WTC11 (cell line): ENCODE measurements around the gene SHROOM1. TPM values are rescaled to one million over a fixed set of nuclear protein-coding genes. Genes with fewer than 3 reads are reported as not detected.

Experiments
- ATAC-seq: fragments of 200-7000 bp; cut with Tn5 transposase; 2 replicates; pipeline ENCODE4 v1.10.0; 2021; ENCODE audit warnings: mild to moderate bottlenecking, moderate library complexity
- CTCF ChIA-PET: fragments of 300-600 bp; sonication (Branson Sonifier 250); formaldehyde crosslinking; loops from one replicate; lab custom pipeline; 2021; ENCODE audit warnings: antibody characterized with exemption; lab: Charles Lee
- POLR2A ChIA-PET: fragments of 350-600 bp; sonication (Branson Sonifier 250); formaldehyde crosslinking; loops from one replicate; lab custom pipeline; 2021; ENCODE audit warnings: antibody characterized with exemption; lab: Charles Lee
- DNase-seq: peaks from one replicate; pipeline ENCODE4 v3.0.0; 2021; ENCODE audit warnings: low spot score
- H3K27ac Mint-ChIP-seq: 2 replicates; pipeline ENCODE4 v1.8.0; 2021; ENCODE audit warnings: mixed read lengths
- H3K27me3 Mint-ChIP-seq: 2 replicates; pipeline ENCODE4 v1.8.0; 2021; ENCODE audit warnings: low read depth, mild to moderate bottlenecking, moderate library complexity, mixed read lengths
- H3K36me3 Mint-ChIP-seq: 2 replicates; pipeline ENCODE4 v1.8.0; 2021; ENCODE audit warnings: mixed read lengths
- H3K4me1 Mint-ChIP-seq: 2 replicates; pipeline ENCODE4 v1.8.0; 2022; ENCODE audit warnings: mixed read lengths
- H3K4me3 Mint-ChIP-seq: 2 replicates; pipeline ENCODE4 v1.8.0; 2021; ENCODE audit warnings: mild to moderate bottlenecking, moderate library complexity, mixed read lengths
- H3K9me3 Mint-ChIP-seq: 2 replicates; pipeline ENCODE4 v1.8.0; 2021; ENCODE audit warnings: mixed read lengths
- AFF4 ChIP-seq: sonication (generic); formaldehyde crosslinking; IDR thresholded peaks from 2 replicates; pipeline ENCODE4 v1.8.1; 2023; ENCODE audit warnings: mild to moderate bottlenecking, missing genetic modification reagents, borderline replicate concordance
- AR ChIP-seq: fragments of 250-450 bp; sonication (Bioruptor Pico); IDR thresholded peaks from 2 replicates; pipeline ENCODE4 v1.9.0; 2021; ENCODE audit warnings: mild to moderate bottlenecking
- ATF3 ChIP-seq: sonication (generic); formaldehyde crosslinking; conservative IDR thresholded peaks from 2 replicates; pipeline ENCODE4 v1.8.1; 2022; ENCODE audit warnings: mild to moderate bottlenecking, missing genetic modification reagents
- CDX4 ChIP-seq: fragments of 250-450 bp; sonication (Bioruptor Pico); IDR thresholded peaks from 2 replicates; pipeline ENCODE4 v1.9.0; 2021; ENCODE audit warnings: moderate library complexity, mild to moderate bottlenecking, inconsistent platforms, borderline replicate concordance
- CREB1 ChIP-seq: sonication (generic); formaldehyde crosslinking; IDR thresholded peaks from 2 replicates; pipeline ENCODE4 v1.8.0; 2023; ENCODE audit warnings: mild to moderate bottlenecking, missing genetic modification reagents
- ESRRA ChIP-seq: sonication (generic); formaldehyde crosslinking; IDR thresholded peaks from 2 replicates; pipeline ENCODE4 v1.8.1; 2022; ENCODE audit warnings: mild to moderate bottlenecking, missing genetic modification reagents, borderline replicate concordance
- FOXK1 ChIP-seq: sonication (generic); formaldehyde crosslinking; IDR thresholded peaks from 2 replicates; pipeline ENCODE4 v1.8.0; 2022; ENCODE audit warnings: mild to moderate bottlenecking, moderate library complexity, missing genetic modification reagents
- FOXP1 ChIP-seq: sonication (generic); formaldehyde crosslinking; IDR thresholded peaks from 2 replicates; pipeline ENCODE4 v1.8.0; 2022; ENCODE audit warnings: missing genetic modification reagents, mild to moderate bottlenecking, moderate library complexity, borderline replicate concordance
- GRHL2 ChIP-seq: fragments of 250-450 bp; sonication (Bioruptor Pico); IDR thresholded peaks from 2 replicates; pipeline ENCODE4 v1.8.0; 2022; ENCODE audit warnings: mild to moderate bottlenecking, moderate library complexity; ENCODE audit not compliant: insufficient replicate concordance, severe bottlenecking
- HMGA2 ChIP-seq: fragments of 250-450 bp; sonication (Bioruptor Pico); IDR thresholded peaks from 2 replicates; pipeline ENCODE4 v1.4.0; 2021; ENCODE audit warnings: mild to moderate bottlenecking, moderate library complexity
- NFATC4 ChIP-seq: fragments of 250-450 bp; sonication (Bioruptor Pico); IDR thresholded peaks from 2 replicates; pipeline ENCODE4 v1.9.0; 2021; ENCODE audit warnings: mild to moderate bottlenecking
- NFYB ChIP-seq: sonication (generic); formaldehyde crosslinking; conservative IDR thresholded peaks from 2 replicates; pipeline ENCODE4 v1.8.0; 2022; ENCODE audit warnings: low read depth, missing genetic modification reagents
- NR2C2 ChIP-seq: sonication (generic); formaldehyde crosslinking; IDR thresholded peaks from 2 replicates; pipeline ENCODE4 v1.8.0; 2022; ENCODE audit warnings: mild to moderate bottlenecking, missing genetic modification reagents
- OVOL2 ChIP-seq: fragments of 250-450 bp; sonication (Bioruptor Pico); IDR thresholded peaks from 2 replicates; pipeline ENCODE4 v1.9.0; 2021; ENCODE audit warnings: mild to moderate bottlenecking, borderline replicate concordance
- PRDM15 ChIP-seq: sonication (generic); formaldehyde crosslinking; IDR thresholded peaks from 2 replicates; pipeline ENCODE4 v1.8.0; 2022; ENCODE audit warnings: missing genetic modification reagents
- RELA ChIP-seq: sonication (generic); formaldehyde crosslinking; IDR thresholded peaks from 2 replicates; pipeline ENCODE4 v1.8.1; 2022; ENCODE audit warnings: missing genetic modification reagents, mild to moderate bottlenecking, borderline replicate concordance
- ZNF263 ChIP-seq: sonication (generic); formaldehyde crosslinking; IDR thresholded peaks from 2 replicates; pipeline ENCODE4 v1.8.1; 2022; ENCODE audit warnings: low read depth, mild to moderate bottlenecking, moderate library complexity, missing genetic modification reagents
- ZNF317 ChIP-seq: sonication (generic); formaldehyde crosslinking; IDR thresholded peaks from 2 replicates; pipeline ENCODE4 v1.8.1; 2023; ENCODE audit warnings: low read depth, mild to moderate bottlenecking, moderate library complexity, missing genetic modification reagents, borderline replicate concordance
- total RNA-seq: library from RNA; stranded (reverse); gene quantifications from 3 replicates; pipeline ENCODE4 v1.2.3, GENCODE V29; 2021

Gene SHROOM1
- total RNA-seq, 1 experiment from 2014 or later = 8.1 TPM

GRCh38 chr5:132819468-132819867 is 11.0 kb downstream of the SHROOM1 start:
- H3K36me3 Mint-ChIP-seq = no peaks in the 10 kb centered on the region

More at GRCh38 chr5:132819468-132819867, 11.0 kb downstream of the SHROOM1 start:
- H3K4me3 Mint-ChIP-seq = no peak overlapping the region
- peaks cover 15% of the 10 kb centered on the region for H3K4me1 Mint-ChIP-seq
- no peak overlapping the region for H3K27ac Mint-ChIP-seq
- no peak for ATAC-seq
- ChIA-PET CTCF (interaction anchor here (0.6 to 5.3 kb wide), 45 partner anchors 8 to 503 kb away, joined by 3 to 101 read pairs (median 6); partner anchors contain the start of genes CCNI2, GDF9, HSPA4 and KIF3A), POLR2A (interaction anchor here (0.7 to 1.2 kb wide), 5 partner anchors 12 to 143 kb away, joined by 3 to 5 read pairs (median 4); partner anchors contain the start of genes CCNI2, GDF9 and UQCRQ)
- no peaks in the 10 kb centered on the region for H3K9me3 Mint-ChIP-seq
- DNase-seq = no peak
- peaks cover 66% of the 10 kb centered on the region for H3K27me3 Mint-ChIP-seq
- no peak for TF ChIP-seq FOXK1 (CRISPR knock-in tag)
- TF ChIP-seq ATF3 (CRISPR knock-in tag) = no peak
- no peak for TF ChIP-seq CREB1 (CRISPR knock-in tag)
- no peak for TF ChIP-seq ESRRA (CRISPR knock-in tag)
- no peak for TF ChIP-seq AFF4 (CRISPR knock-in tag)
- no peak for TF ChIP-seq NR2C2
- no peak for TF ChIP-seq HMGA2 (CRISPR knock-in tag)
- no peak for TF ChIP-seq ZNF263
- no peak for TF ChIP-seq AR (CRISPR knock-in tag)
- no peak for TF ChIP-seq NFATC4 (CRISPR knock-in tag)
- no peak for TF ChIP-seq NFYB (CRISPR knock-in tag)
- no peak for TF ChIP-seq RELA (CRISPR knock-in tag)
- TF ChIP-seq GRHL2 (CRISPR knock-in tag) = no peak
- no peak for TF ChIP-seq FOXP1 (CRISPR knock-in tag)
- TF ChIP-seq ZNF317 (CRISPR knock-in tag) = no peak
- no peak for TF ChIP-seq OVOL2 (CRISPR knock-in tag)
- TF ChIP-seq CDX4 (CRISPR knock-in tag) = no peak
- no peak for TF ChIP-seq PRDM15 (CRISPR knock-in tag)
